ENCODE measurements around the gene OLFM1.

Gene OLFM1

DNA sequence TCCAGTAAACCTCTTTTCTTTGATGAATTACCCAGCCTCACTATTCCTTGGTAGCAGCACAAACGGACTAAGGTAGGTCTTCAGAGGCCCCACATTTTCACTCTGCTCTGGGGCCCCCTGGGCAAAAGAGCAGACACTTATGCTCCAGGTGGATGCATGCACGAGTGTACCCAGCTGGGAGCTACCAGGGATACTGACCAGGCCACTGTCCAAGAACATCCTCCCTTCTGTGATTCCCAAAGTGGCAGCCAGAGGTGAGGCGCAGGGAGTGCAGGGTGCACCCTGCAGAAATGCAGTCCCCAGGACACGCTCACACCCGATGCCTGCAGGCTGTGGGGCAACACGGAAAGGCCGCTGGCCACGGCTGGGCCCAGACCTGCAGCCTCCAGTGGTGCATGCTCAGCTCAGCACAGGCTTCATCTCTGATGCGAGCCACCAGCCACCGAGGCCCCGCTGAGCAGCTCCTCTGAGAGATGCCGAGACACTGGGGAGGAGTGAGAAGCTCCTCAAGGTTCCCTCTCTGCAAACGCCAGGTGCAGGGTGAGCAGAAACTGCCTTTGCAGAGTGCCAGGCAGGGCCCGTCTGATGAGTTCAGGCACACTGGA lies 48.1 kb upstream of the OLFM1 start:
- no peak overlapping the region for H3K27ac ChIP-seq (replicated peaks)
- H3K27me3 ChIP-seq (ENCODE audit: insufficient read depth, poor library complexity, severe bottlenecking) = peaks cover 2% of the 10 kb centered on the region
- TF ChIP-seq, protein P1, sequence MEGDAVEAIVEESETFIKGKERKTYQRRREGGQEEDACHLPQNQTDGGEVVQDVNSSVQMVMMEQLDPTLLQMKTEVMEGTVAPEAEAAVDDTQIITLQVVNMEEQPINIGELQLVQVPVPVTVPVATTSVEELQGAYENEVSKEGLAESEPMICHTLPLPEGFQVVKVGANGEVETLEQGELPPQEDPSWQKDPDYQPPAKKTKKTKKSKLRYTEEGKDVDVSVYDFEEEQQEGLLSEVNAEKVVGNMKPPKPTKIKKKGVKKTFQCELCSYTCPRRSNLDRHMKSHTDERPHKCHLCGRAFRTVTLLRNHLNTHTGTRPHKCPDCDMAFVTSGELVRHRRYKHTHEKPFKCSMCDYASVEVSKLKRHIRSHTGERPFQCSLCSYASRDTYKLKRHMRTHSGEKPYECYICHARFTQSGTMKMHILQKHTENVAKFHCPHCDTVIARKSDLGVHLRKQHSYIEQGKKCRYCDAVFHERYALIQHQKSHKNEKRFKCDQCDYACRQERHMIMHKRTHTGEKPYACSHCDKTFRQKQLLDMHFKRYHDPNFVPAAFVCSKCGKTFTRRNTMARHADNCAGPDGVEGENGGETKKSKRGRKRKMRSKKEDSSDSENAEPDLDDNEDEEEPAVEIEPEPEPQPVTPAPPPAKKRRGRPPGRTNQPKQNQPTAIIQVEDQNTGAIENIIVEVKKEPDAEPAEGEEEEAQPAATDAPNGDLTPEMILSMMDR (IDR thresholded peaks at IDR 0.05; ENCODE audit: insufficient read depth, low read length) = no peak
- TF ChIP-seq POLR2AphosphoS5 (IDR thresholded peaks at IDR 0.05; ENCODE audit: low read depth) (no peak), GABPA (IDR thresholded peaks at IDR 0.05; ENCODE audit: low read depth) (no peak), SPI1 (IDR thresholded peaks at IDR 0.05; ENCODE audit: borderline replicate concordance, low read depth) (no peak)
- TF ChIP-seq, protein P2, sequence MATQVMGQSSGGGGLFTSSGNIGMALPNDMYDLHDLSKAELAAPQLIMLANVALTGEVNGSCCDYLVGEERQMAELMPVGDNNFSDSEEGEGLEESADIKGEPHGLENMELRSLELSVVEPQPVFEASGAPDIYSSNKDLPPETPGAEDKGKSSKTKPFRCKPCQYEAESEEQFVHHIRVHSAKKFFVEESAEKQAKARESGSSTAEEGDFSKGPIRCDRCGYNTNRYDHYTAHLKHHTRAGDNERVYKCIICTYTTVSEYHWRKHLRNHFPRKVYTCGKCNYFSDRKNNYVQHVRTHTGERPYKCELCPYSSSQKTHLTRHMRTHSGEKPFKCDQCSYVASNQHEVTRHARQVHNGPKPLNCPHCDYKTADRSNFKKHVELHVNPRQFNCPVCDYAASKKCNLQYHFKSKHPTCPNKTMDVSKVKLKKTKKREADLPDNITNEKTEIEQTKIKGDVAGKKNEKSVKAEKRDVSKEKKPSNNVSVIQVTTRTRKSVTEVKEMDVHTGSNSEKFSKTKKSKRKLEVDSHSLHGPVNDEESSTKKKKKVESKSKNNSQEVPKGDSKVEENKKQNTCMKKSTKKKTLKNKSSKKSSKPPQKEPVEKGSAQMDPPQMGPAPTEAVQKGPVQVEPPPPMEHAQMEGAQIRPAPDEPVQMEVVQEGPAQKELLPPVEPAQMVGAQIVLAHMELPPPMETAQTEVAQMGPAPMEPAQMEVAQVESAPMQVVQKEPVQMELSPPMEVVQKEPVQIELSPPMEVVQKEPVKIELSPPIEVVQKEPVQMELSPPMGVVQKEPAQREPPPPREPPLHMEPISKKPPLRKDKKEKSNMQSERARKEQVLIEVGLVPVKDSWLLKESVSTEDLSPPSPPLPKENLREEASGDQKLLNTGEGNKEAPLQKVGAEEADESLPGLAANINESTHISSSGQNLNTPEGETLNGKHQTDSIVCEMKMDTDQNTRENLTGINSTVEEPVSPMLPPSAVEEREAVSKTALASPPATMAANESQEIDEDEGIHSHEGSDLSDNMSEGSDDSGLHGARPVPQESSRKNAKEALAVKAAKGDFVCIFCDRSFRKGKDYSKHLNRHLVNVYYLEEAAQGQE (IDR thresholded peaks at IDR 0.05; ENCODE audit: insufficient replicate concordance, low read depth) = no peak
- DNase-seq (ENCODE audit: low read depth in 1 of 2, low spot score in 1 of 2) = no peak
- H3K4me3 ChIP-seq (replicated peaks; ENCODE audit: insufficient read depth, low read length) = no peak overlapping the region

DNA sequence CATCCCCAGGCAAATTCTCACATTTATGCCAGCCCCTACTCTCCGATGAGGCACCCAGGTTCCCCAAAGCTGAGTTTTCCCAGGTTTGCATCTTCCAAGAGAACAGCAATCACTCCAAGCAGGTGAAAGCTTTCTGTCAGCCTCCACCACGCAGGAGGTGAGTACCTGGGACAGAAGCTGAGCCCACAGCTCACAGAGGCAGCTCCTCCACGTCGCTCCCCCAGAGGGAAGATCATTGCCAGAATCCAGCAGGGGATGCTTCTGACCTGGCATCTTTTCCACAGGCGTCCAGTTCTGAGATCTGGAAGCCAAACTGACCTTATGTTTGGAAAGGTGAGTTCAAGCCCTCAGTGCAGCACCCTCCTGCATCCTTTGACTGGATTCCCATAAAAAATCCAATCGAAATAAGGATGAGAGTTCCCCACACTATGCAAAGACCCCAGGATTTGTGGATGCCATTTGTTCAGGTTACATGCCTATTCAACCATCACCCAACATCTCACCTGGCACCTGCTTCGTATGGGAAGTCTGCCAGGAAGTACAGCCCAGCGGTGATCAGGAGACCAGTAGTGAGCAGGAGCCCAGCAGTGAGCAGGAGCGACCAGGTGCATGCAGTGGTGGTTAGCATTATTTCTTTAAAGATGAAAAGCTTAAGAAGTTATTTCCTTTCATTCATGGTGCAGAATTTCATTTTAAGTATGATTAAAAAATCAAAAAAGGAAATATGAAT lies 47.4 kb upstream of the OLFM1 start:
- no peak overlapping the region for H3K4me3 ChIP-seq (replicated peaks; ENCODE audit: insufficient read depth, low read length)
- peaks cover 2% of the 10 kb centered on the region for H3K27me3 ChIP-seq (ENCODE audit: insufficient read depth, poor library complexity, severe bottlenecking)
- TF ChIP-seq, protein P1 (IDR thresholded peaks at IDR 0.05; ENCODE audit: insufficient read depth, low read length) = no peak
- TF ChIP-seq POLR2AphosphoS5 (IDR thresholded peaks at IDR 0.05; ENCODE audit: low read depth) (no peak), GABPA (IDR thresholded peaks at IDR 0.05; ENCODE audit: low read depth) (no peak), SPI1 (IDR thresholded peaks at IDR 0.05; ENCODE audit: borderline replicate concordance, low read depth) (no peak)
- TF ChIP-seq, protein P2 (IDR thresholded peaks at IDR 0.05; ENCODE audit: insufficient replicate concordance, low read depth) = no peak

DNA sequence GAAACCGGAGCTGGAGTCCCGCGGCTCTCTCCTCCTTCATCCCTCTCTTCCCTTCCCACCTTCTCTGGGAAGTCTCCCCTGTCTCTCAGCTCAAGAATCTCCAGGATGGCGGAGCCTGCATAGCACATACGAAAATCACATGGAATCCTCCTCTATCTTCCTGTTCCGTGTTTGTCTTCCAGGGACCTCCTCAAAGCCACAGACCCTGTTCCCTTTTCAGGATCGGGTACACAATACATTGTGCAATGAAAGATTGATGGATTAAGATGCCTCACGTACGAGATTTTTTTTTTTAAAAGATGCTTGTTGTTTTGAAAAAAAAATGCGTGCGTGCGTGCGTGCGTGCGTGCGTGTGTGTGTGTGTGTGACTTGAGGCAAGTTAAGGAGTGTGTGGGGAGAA lies 46.6 kb upstream of the OLFM1 start:
- Histone ChIP-seq H3K27ac (replicated peaks) (no peak overlapping the region), H3K4me3 (replicated peaks; ENCODE audit: insufficient read depth, low read length) (no peak overlapping the region), H3K27me3 (ENCODE audit: insufficient read depth, poor library complexity, severe bottlenecking) (peaks cover 2% of the 10 kb centered on the region)
- no peak for TF ChIP-seq SPI1 (IDR thresholded peaks at IDR 0.05; ENCODE audit: borderline replicate concordance, low read depth)
- TF ChIP-seq, protein P1 (IDR thresholded peaks at IDR 0.05; ENCODE audit: insufficient read depth, low read length) = no peak
- TF ChIP-seq POLR2AphosphoS5 (IDR thresholded peaks at IDR 0.05; ENCODE audit: low read depth) = no peak
- TF ChIP-seq, protein P2 (IDR thresholded peaks at IDR 0.05; ENCODE audit: insufficient replicate concordance, low read depth) = no peak
- no peak for TF ChIP-seq GABPA (IDR thresholded peaks at IDR 0.05; ENCODE audit: low read depth)
- DNase-seq (ENCODE audit: low read depth in 1 of 2, low spot score in 1 of 2) = no peak

More for the DNA sequence above, 47.4 kb upstream of the OLFM1 start:
- no peak overlapping the region for H3K27ac ChIP-seq (replicated peaks)
- no peak for DNase-seq (ENCODE audit: low read depth in 1 of 2, low spot score in 1 of 2)

Measured in HL-60 (cell line).